GM12878 (cell line): ENCODE data around the gene LIG1. TPM values are rescaled to one million over a fixed set of nuclear protein-coding genes. Genes with fewer than 3 reads are reported as not detected.

Experiments used
- ATAC-seq: fragments of 200-7000 bp; cut with Tn5 transposase; 3 replicates; pipeline ENCODE4 v1.9.1; 2020; ENCODE audit warnings: mild to moderate bottlenecking, moderate library complexity
- BruUV-seq: library from RNA; stranded (reverse); fragments of 400-500 nt; replicated peaks from 2 replicates; lab custom pipeline; 2021; lab: Mats Ljungman, UMichigan
- CTCF ChIA-PET: fragments of 300-600 bp; sonication (Branson Sonifier 250); formaldehyde crosslinking; extraction: SDS; loops from one replicate; lab custom pipeline; 2021; ENCODE audit warnings: inconsistent platforms; lab: Yijun Ruan, JAX
- POLR2A ChIA-PET: fragments of 350-600 bp; formaldehyde crosslinking; extraction: SDS; loops from one replicate; lab custom pipeline; 2021; ENCODE audit warnings: inconsistent platforms; lab: Charles Lee
- RAD21 ChIA-PET: fragments of 300-600 bp; sonication (Branson Sonifier 250); formaldehyde crosslinking; loops from one replicate; lab custom pipeline; 2023; ENCODE audit warnings: antibody characterized with exemption; ENCODE audit not compliant: unreplicated experiment; lab: Charles Lee
- SMC1A ChIA-PET: fragments of 300-600 bp; sonication (Branson Sonifier 250); formaldehyde crosslinking; loops from one replicate; lab custom pipeline; 2023; ENCODE audit not compliant: unreplicated experiment, uncharacterized antibody; lab: Charles Lee
- DNase-seq: peaks from one replicate; pipeline ENCODE4 v3.0.0-alpha.2; 2011; ENCODE audit warnings: low read depth, low spot score
- FAIRE-seq: peaks from 3 replicates; lab custom pipeline; 2011; peaks lifted over from hg19 to GRCh38; lab: Jason Lieb, UNC
- H2AFZ ChIP-seq: 2 replicates; pipeline ENCODE4 v1.6.0; 2011; ENCODE audit warnings: low read depth, low read length, control low read depth; ENCODE audit not compliant: control insufficient read depth
- H3K27ac ChIP-seq: 2 replicates; pipeline ENCODE4 v1.5.1; 2011; ENCODE audit warnings: control low read depth; ENCODE audit not compliant: control insufficient read depth, insufficient read depth
- H3K27me3 ChIP-seq, 2 experiments: replicated peaks in 1 of 2; 2 replicates each; pipeline versions ENCODE4 v1.6.0 to v1.6.1; 2011; ENCODE audit warnings: low read length in 1 of 2; ENCODE audit not compliant: control insufficient read depth in 2 of 2, insufficient read depth in 2 of 2
- H3K36me3 ChIP-seq, 2 experiments: 2 replicates each; pipeline ENCODE4 v1.5.1; 2011; ENCODE audit warnings: low read length in 1 of 2; ENCODE audit not compliant: control insufficient read depth in 2 of 2, insufficient read depth in 2 of 2
- H3K4me1 ChIP-seq: 2 replicates; pipeline ENCODE4 v1.6.1; 2011; ENCODE audit warnings: mild to moderate bottlenecking, low read length, moderate library complexity, mixed read lengths; ENCODE audit not compliant: control insufficient read depth, insufficient read depth
- H3K4me2 ChIP-seq: 2 replicates; pipeline ENCODE4 v1.6.0; 2011; ENCODE audit warnings: control low read depth; ENCODE audit not compliant: control insufficient read depth, insufficient read depth
- H3K4me3 ChIP-seq: fragments of 200-600 bp; sonication (generic); 2 replicates; pipeline ENCODE4 v1.5.1; 2016
- H3K79me2 ChIP-seq: 2 replicates; pipeline ENCODE4 v1.6.0; 2011; ENCODE audit warnings: low read length; ENCODE audit not compliant: control insufficient read depth, insufficient read depth
- H3K9ac ChIP-seq: 2 replicates; pipeline ENCODE4 v1.8.0; 2011; ENCODE audit warnings: low read length, control low read depth, mixed read lengths; ENCODE audit not compliant: control insufficient read depth, insufficient read depth
- H3K9me3 ChIP-seq: replicated peaks from 3 replicates; pipeline ENCODE4 v1.5.1; 2011; ENCODE audit warnings: mild to moderate bottlenecking, low read length; ENCODE audit not compliant: control insufficient read depth, insufficient read depth
- H4K20me1 ChIP-seq: 2 replicates; pipeline ENCODE4 v1.6.0; 2011; ENCODE audit not compliant: control insufficient read depth, insufficient read depth
- CREM ChIP-seq: IDR thresholded peaks from 2 replicates; pipeline ENCODE4 v1.6.1; 2014; ENCODE audit warnings: antibody characterized with exemption, low read depth
- MYB ChIP-seq: fragments of 150-350 bp; IDR thresholded peaks from 2 replicates; pipeline ENCODE4 v1.6.1; 2014; ENCODE audit warnings: mild to moderate bottlenecking, low read depth, low read length, borderline replicate concordance
- NR2C1 ChIP-seq: fragments of 450-650 bp; IDR thresholded peaks from 2 replicates; pipeline ENCODE4 v1.6.1; 2017; ENCODE audit warnings: antibody characterized with exemption, mild to moderate bottlenecking, moderate library complexity
- PAX8 ChIP-seq: fragments of 450-650 bp; IDR thresholded peaks from 2 replicates; pipeline ENCODE4 v1.6.1; 2017; ENCODE audit warnings: mild to moderate bottlenecking, moderate library complexity
- POLR2AphosphoS2 ChIP-seq: IDR thresholded peaks from 2 replicates; pipeline ENCODE4 v1.6.1; 2011; ENCODE audit warnings: low read depth, mild to moderate bottlenecking, low read length, improper control_type of control experiment, moderate library complexity
- SMARCA5 ChIP-seq: fragments of 450-650 bp; IDR thresholded peaks from 2 replicates; pipeline ENCODE4 v1.6.1; 2017; ENCODE audit warnings: mild to moderate bottlenecking
- WGBS: methylation state at CpG from one replicate; pipeline ENCODE4 v1.1.6; 2016; ENCODE audit warnings: low lambda C conversion rate; ENCODE audit not compliant: insufficient replicate concordance, insufficient coverage; ENCODE audit errors: missing lambda C conversion rate; 5-methylcytosine and 5-hydroxymethylcytosine counted together
- in situ Hi-C: fragments of 300-500 bp; cut with MboI; formaldehyde crosslinking; loops from 9 replicates; pipeline ENCODE4 v1.14.3; 2018; ENCODE audit warnings: mixed read lengths
- intact Hi-C: fragments of 100-400 bp; cut with micrococcal nuclease; formaldehyde crosslinking; loops from one replicate; pipeline ENCODE4 v1.14.2; 2022; ENCODE audit not compliant: unreplicated experiment
- polyA plus RNA-seq, 11 experiments: library from polyadenylated mRNA; depleted of rRNA in 4 of 11; unstranded in 6 of 11; stranded (reverse) in 5 of 11; fragments of >200 nt; fragmentation: Nextera tagmentation in 4 of 11; fragmentation: Illumina TruSeq in 1 of 11; extraction: Ambion mirVana in 4 of 11; extraction: Trizol in 1 of 11; gene quantifications; 1 replicate in 1 of 11; 2 replicates in 10 of 11; pipeline versions ENCODE4 v1.2.1 to v1.2.3, GENCODE V29; 2011 to 2016; ENCODE audit warnings: inconsistent platforms in 2 of 11, missing spikeins in 2 of 11, low read depth in 1 of 11
- total RNA-seq, 4 experiments: library from RNA; depleted of rRNA in 3 of 4; stranded (reverse); fragments of >200 nt in 3 of 4; fragmentation: Illumina TruSeq in 1 of 4; extraction: Trizol in 1 of 4; gene quantifications; 2 replicates each; pipeline versions ENCODE4 v1.2.1 to v1.2.3, GENCODE V29; 2013 to 2021
- TF ChIP-seq, protein P1 (sequence below): IDR thresholded peaks from 2 replicates; pipeline ENCODE4 v1.6.1; 2012; ENCODE audit warnings: low read depth, low read length, improper control_type of control experiment
- TF ChIP-seq, protein P2 (sequence below): fragments of 450-650 bp; IDR thresholded peaks from 2 replicates; pipeline ENCODE4 v1.6.1; 2017; ENCODE audit warnings: low read depth, mild to moderate bottlenecking, moderate library complexity

LIG1 gene
- total and polyA plus RNA-seq, 10 of the 15 experiments (the other 5 are each of a cell fraction or from before 2014, with no cell fraction given), result 7.8 to 117 (median 73.7) TPM

DNA sequence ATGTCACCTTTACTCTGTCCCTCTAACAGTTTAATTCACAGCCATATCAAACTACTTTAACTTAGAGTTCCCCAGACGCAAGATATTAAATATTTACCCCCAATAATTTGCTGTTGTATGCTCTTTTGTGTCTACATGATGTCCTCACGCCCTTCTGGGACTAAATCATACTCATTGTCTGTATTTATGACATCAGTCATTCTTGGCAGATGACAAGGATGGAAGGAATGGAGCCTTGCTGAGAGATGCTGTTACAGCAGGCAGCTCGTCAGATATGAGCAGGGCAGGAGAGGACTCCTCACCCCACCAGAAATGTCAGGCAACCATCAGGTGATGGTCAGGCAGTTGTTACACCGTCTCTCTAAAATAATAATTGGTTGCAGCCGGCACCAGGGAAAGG, 43.8 kb upstream of the LIG1 start (continued):
- TF ChIP-seq MYB, result no peak
- TF ChIP-seq, all 136 proteins: peak for 0

DNA sequence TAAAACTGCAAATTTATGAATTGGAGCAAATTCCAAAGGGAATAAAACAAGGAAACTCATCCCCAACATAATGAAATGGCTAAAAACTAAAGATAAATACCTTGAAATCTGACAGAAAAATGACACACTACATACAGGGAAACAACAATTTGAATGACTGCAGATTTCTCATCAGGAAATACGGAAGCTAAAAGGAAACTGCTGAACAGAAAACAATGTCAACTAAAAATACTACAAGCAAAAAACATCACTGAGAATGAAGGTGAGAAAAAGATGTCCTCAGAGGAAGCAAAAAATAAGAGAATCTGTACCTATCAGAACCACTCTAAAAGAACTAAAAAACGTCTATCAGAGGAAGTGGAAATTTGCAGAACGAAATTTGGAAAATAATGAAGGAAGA, 39.9 kb upstream of the LIG1 start:
- no peak overlapping the region for H3K4me3 ChIP-seq
- no peaks in the 10 kb centered on the region for H3K4me1 ChIP-seq
- H3K9me3 ChIP-seq, result no peaks in the 10 kb centered on the region
- H3K36me3 ChIP-seq, result peaks cover 0 to 14% of the 10 kb centered on the region in 2 experiments; a peak in 1 of 4 replicates
- SMC1A ChIA-PET, result no interaction called here
- in situ Hi-C loops, result no loop called here
- no peak for DNase-seq
- CTCF ChIA-PET, result interaction anchor here (1.0 kb wide), 1 partner anchor 57 kb away, joined by 3 read pairs; no protein-coding TSS in a partner anchor
- 86% methylated on average over 3 of the region's 3 CpGs for WGBS
- no peaks in the 10 kb centered on the region for H4K20me1 ChIP-seq
- H3K4me2 ChIP-seq, result no peak overlapping the region
- POLR2A ChIA-PET, result no interaction called here
- ATAC-seq, result no peak
- peaks cover 1% of the 10 kb centered on the region for H3K79me2 ChIP-seq
- intact Hi-C loops, result no loop called here
- no peak overlapping the region for H3K9ac ChIP-seq
- no peak overlapping the region for H3K27ac ChIP-seq
- no peaks in the 10 kb centered on the region for H3K27me3 ChIP-seq
- BruUV-seq, result no TSS peak
- TF ChIP-seq NR2C1, result no peak
- TF ChIP-seq SMARCA5, result no peak
- TF ChIP-seq CREM, result no peak
- no peak for TF ChIP-seq PAX8
- no peak for TF ChIP-seq POLR2AphosphoS2
- TF ChIP-seq, protein P1, sequence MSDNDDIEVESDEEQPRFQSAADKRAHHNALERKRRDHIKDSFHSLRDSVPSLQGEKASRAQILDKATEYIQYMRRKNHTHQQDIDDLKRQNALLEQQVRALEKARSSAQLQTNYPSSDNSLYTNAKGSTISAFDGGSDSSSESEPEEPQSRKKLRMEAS, result no peak
- TF ChIP-seq, protein P2, sequence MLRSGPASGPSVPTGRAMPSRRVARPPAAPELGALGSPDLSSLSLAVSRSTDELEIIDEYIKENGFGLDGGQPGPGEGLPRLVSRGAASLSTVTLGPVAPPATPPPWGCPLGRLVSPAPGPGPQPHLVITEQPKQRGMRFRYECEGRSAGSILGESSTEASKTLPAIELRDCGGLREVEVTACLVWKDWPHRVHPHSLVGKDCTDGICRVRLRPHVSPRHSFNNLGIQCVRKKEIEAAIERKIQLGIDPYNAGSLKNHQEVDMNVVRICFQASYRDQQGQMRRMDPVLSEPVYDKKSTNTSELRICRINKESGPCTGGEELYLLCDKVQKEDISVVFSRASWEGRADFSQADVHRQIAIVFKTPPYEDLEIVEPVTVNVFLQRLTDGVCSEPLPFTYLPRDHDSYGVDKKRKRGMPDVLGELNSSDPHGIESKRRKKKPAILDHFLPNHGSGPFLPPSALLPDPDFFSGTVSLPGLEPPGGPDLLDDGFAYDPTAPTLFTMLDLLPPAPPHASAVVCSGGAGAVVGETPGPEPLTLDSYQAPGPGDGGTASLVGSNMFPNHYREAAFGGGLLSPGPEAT, result no peak
- no peak for FAIRE-seq
- no peak overlapping the region for H2AFZ ChIP-seq
- RAD21 ChIA-PET, result no interaction called here
